CD4-positive, alpha-beta T cell treated with Interleukin-21 for 1 hour (primary cell): ENCODE measurements around the gene NUP50.

Experiments used
- DNase-seq: peaks from one replicate; pipeline ENCODE4 v3.0.0-alpha.2; 2020

Gene NUP50

GRCh38 chr22:45196926-45197605, 33.3 kb downstream of the NUP50 start:
- DNase-seq: no peak

- no peak for DNase-seq
These were observed 34.1 kb downstream of the NUP50 start for GRCh38 chr22:45197606-45198462.

- no peak for DNase-seq
These were observed 34.7 kb downstream of the NUP50 start for GRCh38 chr22:45198463-45198795.

- DNase-seq: no peak
These were observed 36.0 kb downstream of the NUP50 start for GRCh38 chr22:45199723-45200122.

GRCh38 chr22:45200230-45200629, 36.5 kb downstream of the NUP50 start:
- DNase-seq: no peak

- no peak for DNase-seq
These were observed 37.3 kb downstream of the NUP50 start for GRCh38 chr22:45200860-45201511.

- no peak for DNase-seq
These were observed 38.1 kb downstream of the NUP50 start for GRCh38 chr22:45201678-45202332.

- no peak for DNase-seq
These were observed 38.8 kb downstream of the NUP50 start for GRCh38 chr22:45202333-45203149.

GRCh38 chr22:45203150-45203951, 39.6 kb downstream of the NUP50 start:
- no peak for DNase-seq

- no peak for DNase-seq
These were observed 40.5 kb downstream of the NUP50 start for GRCh38 chr22:45204241-45204640.

- DNase-seq: no peak
These were observed 41.1 kb downstream of the NUP50 start for GRCh38 chr22:45204819-45205218.

GRCh38 chr22:45205276-45205925, 41.7 kb downstream of the NUP50 start:
- no peak for DNase-seq

- no peak for DNase-seq
These were observed 42.5 kb downstream of the NUP50 start for GRCh38 chr22:45206233-45206632.

- DNase-seq: no peak
These were observed 43.8 kb downstream of the NUP50 start for GRCh38 chr22:45207533-45207932.

- no peak for DNase-seq
These were observed 44.4 kb downstream of the NUP50 start for GRCh38 chr22:45207981-45208664.

GRCh38 chr22:45208696-45208992, 44.9 kb downstream of the NUP50 start:
- no peak for DNase-seq

GRCh38 chr22:45208993-45209838, 45.5 kb downstream of the NUP50 start:
- DNase-seq: peak; percentile 25

GRCh38 chr22:45210174-45210573, 46.4 kb downstream of the NUP50 start:
- no peak for DNase-seq

GRCh38 chr22:45210577-45210976, 46.9 kb downstream of the NUP50 start:
- no peak for DNase-seq

GRCh38 chr22:45210991-45211390, 47.3 kb downstream of the NUP50 start:
- DNase-seq: no peak
